Adrenal gland (tissue), 5 donors: ENCODE measurements around the gene CDHR5.

Experiments
- POLR2A ChIP-seq, 2 donors: fragments of 450-650 bp; IDR thresholded peaks; one replicate each; pipeline ENCODE4 v1.6.1; 2017; ENCODE audit warnings: antibody characterized with exemption in 2 of 2, mild to moderate bottlenecking in 2 of 2, moderate library complexity in 1 of 2
- TF ChIP-seq, protein P1 (sequence below), 6 experiments: fragments of 450-650 bp in 4 of 6; fragments of 200-600 bp in 2 of 6; sonication (generic) in 1 of 6; IDR thresholded peaks; 1 replicate in 5 of 6; 2 replicates in 1 of 6; pipeline versions ENCODE4 v1.5.1 to v1.8.0; 2016 to 2021; ENCODE audit warnings: antibody characterized with exemption in 6 of 6, mild to moderate bottlenecking in 2 of 6, moderate library complexity in 1 of 6
- donor health status: DM: no; HTN: no; CAD: no.

DNA sequence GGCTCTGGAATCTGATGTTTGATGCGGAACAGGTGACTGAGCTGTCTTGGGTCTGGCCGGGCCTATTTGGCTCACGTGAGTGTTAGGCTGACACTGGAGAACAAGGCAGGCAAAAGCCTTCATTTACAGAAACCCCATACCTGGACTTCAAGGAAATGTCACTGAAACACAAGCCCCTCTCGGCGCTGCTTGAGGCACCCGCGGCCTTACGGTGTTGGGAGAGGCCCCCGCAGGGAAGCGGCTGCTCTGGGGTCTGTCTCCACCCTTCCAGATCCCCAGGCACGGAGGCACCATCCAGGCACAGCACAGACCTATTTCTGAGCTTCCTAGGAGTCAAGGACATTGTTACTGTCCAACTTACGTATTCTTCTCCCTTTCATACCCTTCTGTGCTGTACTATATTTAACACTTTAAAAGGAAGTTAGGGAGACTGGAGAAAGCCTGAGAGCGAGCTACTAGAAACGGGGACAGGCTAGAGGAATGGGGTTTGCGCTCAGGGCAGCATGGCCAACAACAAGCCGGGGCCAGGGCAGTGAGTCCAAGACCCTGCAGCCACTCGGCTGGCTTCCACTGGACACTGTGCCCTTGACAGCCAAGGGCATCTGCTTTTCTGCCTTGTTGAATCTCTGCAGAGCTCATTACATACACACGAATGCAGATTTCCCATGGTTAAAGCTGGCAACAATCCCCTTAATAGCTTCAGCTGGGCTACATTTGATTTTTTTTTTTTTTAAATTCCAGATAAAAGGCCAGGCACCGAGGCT lies 36.1 kb upstream of the CDHR5 start:
- TF ChIP-seq, protein P1, sequence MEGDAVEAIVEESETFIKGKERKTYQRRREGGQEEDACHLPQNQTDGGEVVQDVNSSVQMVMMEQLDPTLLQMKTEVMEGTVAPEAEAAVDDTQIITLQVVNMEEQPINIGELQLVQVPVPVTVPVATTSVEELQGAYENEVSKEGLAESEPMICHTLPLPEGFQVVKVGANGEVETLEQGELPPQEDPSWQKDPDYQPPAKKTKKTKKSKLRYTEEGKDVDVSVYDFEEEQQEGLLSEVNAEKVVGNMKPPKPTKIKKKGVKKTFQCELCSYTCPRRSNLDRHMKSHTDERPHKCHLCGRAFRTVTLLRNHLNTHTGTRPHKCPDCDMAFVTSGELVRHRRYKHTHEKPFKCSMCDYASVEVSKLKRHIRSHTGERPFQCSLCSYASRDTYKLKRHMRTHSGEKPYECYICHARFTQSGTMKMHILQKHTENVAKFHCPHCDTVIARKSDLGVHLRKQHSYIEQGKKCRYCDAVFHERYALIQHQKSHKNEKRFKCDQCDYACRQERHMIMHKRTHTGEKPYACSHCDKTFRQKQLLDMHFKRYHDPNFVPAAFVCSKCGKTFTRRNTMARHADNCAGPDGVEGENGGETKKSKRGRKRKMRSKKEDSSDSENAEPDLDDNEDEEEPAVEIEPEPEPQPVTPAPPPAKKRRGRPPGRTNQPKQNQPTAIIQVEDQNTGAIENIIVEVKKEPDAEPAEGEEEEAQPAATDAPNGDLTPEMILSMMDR (IDR thresholded peaks at IDR 0.05) = no peak
- TF ChIP-seq POLR2A (IDR thresholded peaks at IDR 0.05) = no peak
